Frontal cortex (tissue), 4 donors: ENCODE results near the gene EXOSC5. TPM values are rescaled to one million over a fixed set of nuclear protein-coding genes. Genes with fewer than 3 reads are reported as not detected.
"Not testable (repeated sequence)": the region's sequence is repeated elsewhere in the genome, so short reads cannot be mapped to it uniquely, and the experiment has no call there.

Source experiments
- DNase-seq, 2 donors: peaks; one replicate each; pipeline ENCODE4 v3.0.0; 2012; ENCODE audit warnings: low spot score in 2 of 2
- FAIRE-seq: peaks from 2 replicates; lab custom pipeline; 2012; peaks lifted over from hg19 to GRCh38; lab: Jason Lieb, UNC
- total RNA-seq: library from RNA; depleted of rRNA; stranded (reverse); fragments of >200 nt; gene quantifications from one replicate; pipeline ENCODE4 v1.2.3, GENCODE V29; 2014
- donor health status: control.
- donor health status: control.
- donor health status: control.

The EXOSC5 gene
- total RNA-seq, 1 donor from 2014 or later, result 14.7 TPM

DNA sequence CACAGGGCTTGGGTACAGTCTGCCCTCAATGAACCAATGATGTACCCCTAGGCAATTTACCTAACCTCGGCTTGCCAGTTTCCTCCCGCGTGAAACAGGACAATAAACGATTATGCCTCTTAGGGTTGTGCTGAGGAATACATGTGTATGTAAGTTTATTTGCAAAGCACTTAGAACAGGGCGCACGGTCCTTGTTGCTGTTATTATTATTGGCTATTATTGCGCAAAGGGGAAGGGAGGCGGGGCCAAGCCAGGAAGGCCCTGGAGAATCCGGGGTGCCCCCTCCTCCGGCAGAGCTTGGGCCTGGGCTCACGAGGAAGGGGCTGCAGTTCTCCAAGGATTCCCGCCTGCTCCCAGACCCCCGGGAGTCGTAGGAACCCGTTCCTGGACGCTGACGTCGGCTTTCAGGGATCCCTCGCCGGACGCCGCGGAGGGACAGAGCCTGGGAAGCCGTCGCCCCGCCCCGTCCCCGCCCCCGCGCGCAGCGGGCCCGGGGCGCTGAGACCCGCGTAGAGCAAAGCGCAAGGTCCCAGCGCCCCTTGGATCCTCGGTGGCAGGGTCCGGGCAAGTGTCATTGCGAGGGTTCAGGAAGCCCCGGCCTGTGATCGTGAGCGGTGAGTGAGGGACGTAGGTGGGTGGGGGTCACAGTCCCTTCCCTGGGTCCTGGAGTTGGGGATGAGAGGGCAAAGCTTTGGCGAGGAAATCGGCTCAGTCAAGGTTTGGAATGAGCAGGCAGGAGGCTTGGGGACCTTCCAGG is 20.7 kb downstream of the EXOSC5 start, which contains the start of gene TMEM91:
TSS of gene TMEM91 (plus strand) at position 293 of the 757 bp plus-strand sequence. CDS start 1,777 bp downstream, outside the sequence.
- FAIRE-seq (no peak), DNase-seq (no peak)

DNA sequence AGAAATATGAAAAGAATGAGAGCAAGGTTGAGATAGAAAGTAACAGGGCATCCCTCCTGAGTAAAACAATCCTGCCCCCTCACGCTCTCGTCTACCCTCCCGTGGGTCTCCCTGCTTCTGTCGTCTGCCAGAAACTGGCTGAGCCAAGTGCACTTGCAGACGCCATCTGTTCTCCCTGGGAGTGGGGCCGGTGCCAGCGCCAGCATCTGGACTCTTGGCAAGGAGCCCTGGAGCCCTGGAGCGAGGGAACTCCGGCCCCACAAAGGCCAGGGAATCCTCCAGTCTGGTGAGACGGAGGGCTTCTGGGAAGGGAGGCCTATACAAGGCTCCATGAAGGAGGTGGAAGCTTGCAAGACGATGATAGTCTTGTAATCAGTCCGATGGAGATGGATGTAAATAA is 23.2 kb downstream of the EXOSC5 start:
- peak; percentile 75 to 80 for DNase-seq
- no peak for FAIRE-seq

DNA sequence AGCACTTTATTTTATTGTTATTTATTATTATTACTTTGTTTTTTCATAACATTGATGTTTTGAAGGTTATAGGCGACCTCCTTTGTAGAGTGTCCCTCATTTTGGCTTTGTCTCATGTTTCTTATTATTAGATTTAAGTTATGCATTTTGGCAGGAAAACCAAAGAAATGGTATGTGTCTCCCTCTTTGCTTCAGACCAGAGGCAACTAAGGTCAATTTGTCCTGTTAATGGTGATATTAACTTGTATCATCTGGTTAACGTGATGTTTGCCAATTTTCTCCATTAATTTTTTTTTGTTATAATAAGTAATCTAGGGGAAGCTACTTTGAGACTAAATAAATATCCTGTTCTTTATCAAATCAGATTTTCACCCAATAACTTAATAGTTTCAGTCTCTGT is 24.7 kb downstream of the EXOSC5 start:
- DNase-seq (no peak), FAIRE-seq (no peak)

DNA sequence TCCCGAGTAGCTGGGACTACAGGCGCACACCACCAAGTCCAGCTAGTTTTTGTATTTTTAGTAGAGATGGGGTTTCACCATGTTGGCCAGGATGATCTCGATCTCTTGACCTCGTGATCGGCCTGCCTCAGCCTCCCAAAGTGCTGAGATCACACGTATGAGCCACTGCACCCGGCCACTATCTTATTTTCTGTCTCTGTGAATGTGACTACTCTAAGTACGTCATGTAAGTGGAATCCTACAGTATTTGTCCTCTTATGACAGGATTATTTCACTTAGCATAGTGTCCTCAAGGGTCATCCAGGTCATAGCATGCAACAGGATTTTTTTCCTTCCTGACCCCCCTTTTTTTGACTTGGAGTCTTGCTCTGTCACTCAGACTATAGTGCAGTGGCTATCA is 25.6 kb downstream of the EXOSC5 start:
- FAIRE-seq, result no peak
- DNase-seq, result no peak

DNA sequence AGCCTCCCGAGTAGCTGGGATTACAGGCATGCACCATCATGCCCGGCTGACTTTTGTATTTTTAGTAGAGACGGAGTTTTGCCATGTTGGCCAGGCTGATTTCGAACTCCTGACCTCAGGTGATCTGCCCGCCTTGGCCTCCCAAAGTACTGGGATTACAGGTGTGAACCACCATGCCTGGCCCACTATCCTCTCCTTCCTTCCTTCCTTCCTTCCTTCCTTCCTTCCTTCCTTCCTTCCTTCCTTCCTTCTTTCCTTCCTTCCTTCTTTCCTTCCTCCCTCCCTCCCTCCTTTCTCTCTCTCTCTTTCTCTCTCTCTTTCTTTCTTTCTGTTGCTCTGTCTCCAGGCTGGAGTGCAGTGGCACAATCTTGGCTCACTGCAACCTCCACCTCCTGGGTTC is 26.0 kb downstream of the EXOSC5 start:
- DNase-seq, FAIRE-seq: not testable (repeated sequence)

DNA sequence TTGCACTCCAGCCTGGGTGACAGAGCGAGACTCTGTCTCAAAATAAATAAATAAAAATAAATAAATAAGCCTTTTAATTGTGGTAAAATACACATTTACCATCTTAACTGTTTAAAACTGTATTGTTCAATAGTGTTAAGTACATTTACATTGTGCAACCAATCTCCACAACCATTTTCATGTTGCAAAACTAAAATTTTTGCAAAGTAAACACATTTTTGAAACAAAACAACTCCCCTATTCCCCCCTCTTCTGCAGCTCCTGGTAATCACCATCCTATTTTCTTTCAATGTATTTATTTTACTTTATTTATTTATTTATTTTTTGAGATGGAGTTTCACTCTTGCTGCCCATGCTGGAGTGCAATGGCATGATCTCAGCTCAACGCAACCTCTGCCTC is 27.4 kb downstream of the EXOSC5 start:
- FAIRE-seq, result no peak
- DNase-seq, result no peak

DNA sequence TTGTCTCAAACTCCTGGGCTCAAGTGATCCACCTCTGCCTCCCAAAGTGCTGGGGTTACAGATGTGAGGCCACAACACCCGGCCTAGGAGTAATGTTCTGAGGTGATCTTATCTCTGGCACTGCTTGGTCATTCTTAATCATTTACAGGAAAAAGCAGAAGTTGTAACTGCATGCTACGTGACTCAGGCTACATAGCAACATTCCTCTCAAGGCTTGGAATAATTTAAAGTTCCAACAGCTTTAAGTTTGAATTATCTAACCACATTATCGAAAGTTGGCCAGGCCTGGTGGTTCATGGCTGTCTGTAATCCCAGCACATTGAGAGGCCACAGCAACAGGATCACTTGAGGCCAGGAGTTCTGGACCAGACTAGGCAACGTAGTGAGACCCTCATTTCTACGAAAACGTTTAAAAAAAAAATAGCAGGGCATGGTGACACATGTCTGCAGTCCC is 29.3 kb downstream of the EXOSC5 start:
- FAIRE-seq (no peak), DNase-seq (no peak)

DNA sequence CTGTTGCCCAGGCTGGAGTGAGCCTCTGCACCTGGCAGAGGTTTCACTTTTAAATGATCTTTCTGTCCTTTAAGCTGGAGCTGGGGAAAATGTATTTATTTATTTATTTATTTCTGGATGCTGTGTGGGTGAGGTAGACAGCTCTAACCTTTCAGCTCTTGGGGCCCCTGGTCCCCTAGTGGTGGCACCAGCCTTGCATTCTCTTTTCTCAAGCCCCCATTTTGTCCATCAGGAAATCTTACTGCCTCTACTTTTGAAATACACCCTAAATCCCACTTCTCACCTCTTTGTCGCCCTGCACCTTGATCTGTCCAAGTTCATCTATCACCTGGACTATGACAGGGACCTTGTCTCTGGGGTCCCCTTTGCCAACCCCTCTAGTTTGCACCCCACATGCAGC is 31.1 kb downstream of the EXOSC5 start:
- DNase-seq (no peak), FAIRE-seq (no peak)

DNA sequence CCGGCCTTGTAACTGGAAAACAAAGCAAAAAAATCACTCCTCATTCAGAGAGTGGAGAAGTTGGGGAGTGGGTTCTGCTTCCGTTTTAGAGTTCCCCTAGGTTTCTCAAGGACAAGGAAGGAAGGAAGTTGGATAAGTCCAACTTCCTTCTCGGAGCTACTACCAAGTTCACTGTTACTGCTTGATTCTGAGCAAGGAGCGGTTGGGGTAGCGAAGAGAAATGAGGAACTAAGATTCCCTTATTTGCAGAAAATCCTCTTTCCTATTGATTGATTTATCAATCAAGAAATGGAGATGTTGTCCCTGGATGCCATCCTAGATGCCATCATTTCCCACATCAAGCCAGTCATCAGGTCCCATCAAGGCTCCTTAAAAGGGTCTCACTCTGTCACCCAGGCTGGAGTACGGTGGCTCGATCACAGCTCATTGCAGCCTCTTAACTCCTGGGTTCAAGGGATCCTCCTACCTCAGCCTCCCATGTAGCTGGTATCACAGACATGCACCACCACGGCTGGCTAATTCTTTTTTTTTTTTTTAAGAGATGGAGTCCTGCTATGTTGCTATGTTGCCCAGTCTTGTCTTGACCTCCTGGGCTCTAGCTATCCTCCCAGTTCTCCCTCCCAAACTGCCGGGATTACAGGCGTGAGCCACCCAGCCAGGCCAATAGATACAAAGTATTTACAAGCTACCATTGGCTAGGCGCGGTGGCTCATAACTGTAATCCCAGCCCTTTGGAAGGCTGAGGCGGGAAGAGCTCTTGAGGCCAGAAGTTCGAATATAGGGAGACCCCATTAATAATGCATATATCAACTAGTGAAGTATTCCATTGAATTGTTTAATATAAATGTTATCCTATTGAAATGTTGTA is 32.4 kb downstream of the EXOSC5 start:
- no peak for DNase-seq
- FAIRE-seq, result no peak

DNA sequence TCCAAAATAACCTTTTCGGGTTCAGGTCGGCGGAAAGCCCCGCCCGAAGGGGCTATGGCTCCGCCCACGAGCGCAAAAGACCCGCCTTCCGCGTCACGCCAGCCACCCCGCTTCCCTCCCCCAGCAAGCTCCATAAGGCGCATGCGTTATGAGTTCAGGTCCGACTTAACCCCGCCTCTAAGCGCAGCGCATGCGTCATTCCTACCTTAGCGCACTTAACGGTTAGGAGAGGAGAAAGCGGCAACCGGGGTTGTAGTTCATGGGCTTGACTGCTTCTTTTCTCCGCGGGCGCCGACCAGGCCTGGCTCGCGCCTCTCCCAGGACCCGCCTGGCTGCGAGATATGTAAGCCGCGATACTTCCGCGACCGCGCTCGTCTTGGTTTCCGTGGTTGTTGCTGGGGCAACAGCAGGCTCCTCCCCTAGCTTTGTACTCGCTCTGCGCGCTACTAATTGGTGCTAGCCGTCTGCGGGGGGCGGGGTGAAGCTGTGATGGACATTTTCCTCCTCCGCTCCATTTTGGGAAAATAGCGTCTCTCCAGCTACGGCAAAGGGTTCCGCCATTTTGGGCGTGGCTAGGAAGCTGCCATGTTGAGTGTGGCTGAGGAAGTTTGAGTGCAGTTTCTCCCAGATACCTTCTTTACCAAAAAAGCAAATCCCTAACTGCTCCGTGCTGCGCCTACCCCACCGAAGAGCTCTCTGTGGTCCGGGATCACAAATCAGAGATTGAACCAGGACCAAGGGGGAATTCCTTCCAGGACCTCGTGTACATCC is 33.2 kb downstream of the EXOSC5 start, which contains the start of gene B9D2:
TSS of gene B9D2 (minus strand) at position 397 of the 771 bp plus-strand sequence. CDS start 630 bp downstream, outside the sequence.
- peak; percentile 90 to 96 for DNase-seq
- peak; percentile 49 for FAIRE-seq

DNA sequence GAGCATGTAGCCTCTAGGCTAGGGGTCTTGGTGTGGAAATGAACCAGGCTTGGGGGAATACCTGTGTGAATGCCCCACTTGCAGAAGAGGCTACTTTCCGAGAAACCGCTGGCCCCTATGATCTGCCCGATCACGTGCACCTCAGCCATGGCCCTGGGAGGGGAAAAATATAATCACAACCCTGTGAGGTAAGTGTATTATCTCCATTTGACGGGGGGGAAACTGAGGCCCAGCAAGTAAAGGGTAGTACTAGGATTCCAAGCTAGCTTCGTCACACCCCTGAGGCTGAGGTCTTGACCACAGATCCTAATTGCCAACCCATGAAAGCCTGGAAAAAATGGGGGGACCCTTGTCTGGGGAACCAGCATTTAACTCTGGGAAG is 33.8 kb downstream of the EXOSC5 start:
- no peak for DNase-seq
- FAIRE-seq, result no peak

DNA sequence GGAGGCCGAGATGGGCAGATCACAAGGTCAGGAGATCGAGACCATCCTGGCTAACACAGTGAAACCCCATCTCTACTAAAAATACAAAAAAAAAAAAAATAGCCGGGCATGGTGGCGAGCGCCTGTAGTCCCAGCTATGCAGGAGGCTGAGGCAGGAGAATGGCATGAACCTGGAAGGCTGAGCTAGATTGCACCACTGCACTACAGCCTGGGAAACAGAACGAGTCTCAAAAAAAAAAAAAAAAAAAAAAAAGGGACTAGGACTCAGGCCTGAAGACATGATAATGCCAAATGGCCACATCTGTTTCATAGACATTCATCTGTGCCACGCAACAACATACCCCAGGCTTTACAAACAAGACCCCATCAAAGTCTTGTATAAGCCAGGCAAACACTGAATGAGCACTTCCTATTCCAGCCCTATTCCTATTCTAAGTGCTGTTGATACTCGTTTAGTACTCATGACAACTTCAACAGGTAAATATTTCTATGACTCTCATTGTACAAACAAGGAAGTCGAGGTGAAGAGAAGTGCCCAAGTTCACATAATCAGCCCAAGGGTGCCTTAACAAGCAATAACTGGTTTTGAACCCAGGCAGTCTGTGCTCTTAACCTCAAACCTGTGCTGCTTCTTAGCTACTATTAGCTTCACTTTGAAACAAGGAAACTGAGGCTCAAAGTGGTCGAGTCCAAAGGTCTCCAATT is 34.9 kb downstream of the EXOSC5 start:
- no peak for DNase-seq
- no peak for FAIRE-seq

DNA sequence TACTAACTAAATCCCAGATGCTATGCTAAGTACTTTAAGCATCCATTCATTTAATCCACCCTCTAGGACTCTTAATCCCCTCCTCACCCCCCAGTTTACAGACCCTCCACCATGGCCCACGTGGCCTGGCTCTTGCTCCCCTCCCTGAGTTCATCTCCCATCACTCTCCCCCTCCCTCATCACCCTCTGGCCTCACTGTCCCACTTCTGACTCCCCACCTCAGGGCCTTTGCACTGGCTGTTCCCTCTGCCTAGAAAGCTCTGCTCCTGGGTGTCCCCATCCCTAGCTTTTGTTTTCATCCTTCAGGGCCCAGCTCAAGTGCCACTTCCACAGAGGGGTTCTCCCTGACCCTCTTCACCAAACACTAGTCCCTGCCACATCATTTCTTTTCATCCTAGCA is 37.4 kb downstream of the EXOSC5 start:
- FAIRE-seq (no peak), DNase-seq (no peak)

DNA sequence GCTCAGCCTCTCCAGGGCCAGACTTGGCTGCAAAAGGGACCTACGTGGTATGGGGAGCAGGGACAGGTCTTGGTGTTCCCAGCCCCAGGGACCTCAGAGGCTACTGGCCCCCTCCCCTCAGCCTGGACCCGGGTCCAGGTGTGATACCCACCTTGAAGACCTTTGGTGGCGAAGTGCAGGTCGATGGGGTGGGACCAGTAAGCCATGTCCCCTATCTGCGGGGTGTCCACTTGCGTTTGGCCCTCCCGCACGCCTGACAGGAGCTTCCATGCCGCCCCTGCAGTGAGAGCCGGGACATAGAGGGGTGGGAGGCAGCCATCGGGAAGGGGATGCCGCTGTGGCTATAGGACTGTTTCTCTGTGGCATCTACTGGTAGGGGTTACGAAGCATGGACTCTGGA is 39.4 kb downstream of the EXOSC5 start:
- no peak for FAIRE-seq
- DNase-seq, result no peak

DNA sequence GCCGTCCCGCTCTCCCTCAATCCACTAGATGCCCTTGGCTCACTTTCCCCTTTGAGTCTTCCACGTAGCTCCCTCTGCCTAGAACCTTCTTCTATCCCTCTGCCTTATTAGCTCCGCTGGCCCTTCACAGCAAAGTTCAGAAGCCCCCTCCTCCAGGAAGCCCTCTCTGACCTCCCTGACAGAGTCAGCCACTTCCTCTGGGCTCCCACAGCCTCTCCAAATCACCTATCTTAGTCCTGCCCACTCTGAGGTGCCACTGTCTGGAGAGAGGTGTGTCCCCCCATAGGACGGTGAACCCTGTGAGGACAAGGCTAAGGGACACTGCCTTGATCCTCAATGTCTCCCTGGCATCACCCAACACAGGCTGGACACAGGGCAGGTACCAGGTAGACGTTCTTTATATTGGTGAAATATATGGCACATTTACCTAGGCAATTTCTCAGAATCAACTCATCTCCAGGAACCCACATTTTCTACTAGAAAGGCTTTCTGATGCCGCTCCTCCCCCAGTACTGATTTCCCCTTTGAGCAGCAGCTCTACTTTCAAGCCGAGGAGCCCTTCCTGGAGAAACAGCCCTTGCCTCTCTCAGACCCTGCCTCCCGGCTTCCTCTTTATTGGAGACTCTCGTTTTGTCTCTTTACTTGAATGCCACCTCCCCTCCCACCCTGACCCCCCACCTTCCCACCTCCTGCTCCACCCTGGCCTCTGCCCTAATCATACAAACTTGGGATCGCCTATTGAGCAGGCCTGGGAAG is 40.0 kb downstream of the EXOSC5 start:
- FAIRE-seq (no peak), DNase-seq (no peak)

DNA sequence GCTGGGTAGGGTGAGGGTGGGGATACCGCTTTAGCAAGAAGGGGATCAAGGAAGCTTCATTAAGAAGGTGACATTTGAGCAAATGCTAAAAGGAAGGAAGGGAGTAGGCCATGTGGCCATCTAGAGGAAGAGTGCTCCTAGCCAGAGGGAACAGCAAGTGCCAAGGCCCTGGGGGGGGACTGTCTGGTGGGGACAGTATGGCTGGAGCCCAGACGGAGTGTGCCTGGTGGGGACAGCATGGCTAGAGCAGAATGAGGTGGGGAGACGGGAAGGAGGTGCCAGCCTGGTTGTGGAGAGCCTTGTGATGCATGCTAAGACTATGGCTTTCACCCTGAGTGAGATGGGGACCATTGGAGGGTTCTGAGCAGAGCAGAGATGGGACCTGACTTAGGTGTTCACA is 41.4 kb downstream of the EXOSC5 start:
- DNase-seq (no peak), FAIRE-seq (no peak)

DNA sequence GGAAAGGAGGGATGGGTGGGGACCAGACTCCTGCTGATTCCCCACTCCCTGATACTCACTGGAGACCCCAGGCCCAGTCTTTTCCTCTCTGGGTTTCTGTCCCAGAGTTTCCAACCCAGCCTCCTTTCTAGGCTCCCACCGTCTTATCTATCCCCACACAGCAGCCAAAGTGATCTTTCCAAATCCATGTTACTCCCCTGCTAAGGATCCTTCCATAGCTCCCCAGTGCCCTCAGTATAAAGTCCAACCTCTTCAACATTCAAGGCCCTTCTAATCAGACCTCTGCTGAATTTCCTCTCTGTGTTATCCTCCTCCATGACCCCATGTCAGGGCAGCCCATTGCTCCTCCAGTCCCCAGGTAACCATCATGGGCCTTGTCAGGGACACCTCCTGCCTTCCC is 42.1 kb downstream of the EXOSC5 start:
- no peak for FAIRE-seq
- DNase-seq, result no peak

DNA sequence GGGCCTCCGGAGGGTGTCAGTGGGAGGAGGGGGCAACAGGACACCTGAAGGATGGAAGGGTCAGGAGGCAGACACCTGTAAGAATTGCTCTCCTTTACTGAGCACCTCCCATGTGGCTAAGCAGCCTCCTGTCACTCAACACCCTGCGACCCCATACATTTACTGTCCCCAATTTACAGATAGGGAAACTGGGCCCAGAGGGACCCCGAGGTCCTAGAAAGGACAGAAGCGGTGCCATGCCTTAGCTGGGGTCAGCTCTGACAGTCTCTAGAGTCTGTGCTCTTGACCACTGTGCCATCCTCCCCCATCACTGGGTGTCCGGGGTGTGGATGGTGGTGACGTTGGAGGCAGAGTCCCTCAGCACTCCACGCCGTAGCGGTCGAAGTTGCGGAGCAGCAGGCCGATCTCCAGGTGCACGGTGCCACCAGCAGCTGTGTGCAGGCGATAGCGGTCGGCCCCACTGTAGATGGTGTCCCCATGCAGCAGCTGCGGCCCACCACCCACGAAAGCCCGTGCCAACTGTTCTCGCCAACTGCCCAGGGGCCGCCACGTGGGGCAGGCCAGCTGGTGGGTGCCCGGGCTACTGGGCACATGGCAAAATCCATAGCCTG is 42.7 kb downstream of the EXOSC5 start:
- FAIRE-seq (no peak), DNase-seq (no peak)
